Measurements from ENCODE around the gene CDC37. TPM values are rescaled to one million over a fixed set of nuclear protein-coding genes. Genes with fewer than 3 reads are reported as not detected.

Gene CDC37
- total and polyA plus RNA-seq, 4 donors: 110 to 294 (median 189) TPM

DNA sequence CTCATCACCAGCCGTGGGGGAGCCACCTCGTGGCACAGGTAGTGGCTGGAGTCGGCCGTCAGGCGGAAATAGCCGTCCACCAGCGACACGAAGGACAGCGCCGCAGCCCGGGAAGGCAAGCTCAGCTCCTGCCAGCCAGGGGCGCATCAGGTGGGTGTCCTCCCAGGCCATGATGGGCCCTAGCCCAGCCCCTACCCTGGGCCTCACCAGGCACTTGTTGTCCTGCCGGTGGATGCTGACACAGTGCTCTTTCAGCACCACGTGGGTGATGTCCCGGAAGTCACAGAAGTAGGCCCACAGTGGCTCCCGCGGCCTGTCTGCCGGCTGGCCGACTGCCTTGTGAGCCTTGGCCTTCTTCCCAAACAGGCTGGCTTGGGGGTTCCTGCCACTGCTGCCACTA, 38.7 kb downstream of the CDC37 start:
- H3K9ac ChIP-seq (ENCODE audit: insufficient read depth in 1 of 2, low read length in 2 of 2): no peak overlapping the region
- H3K4me1 ChIP-seq (ENCODE audit: control insufficient read depth in 5 of 5, insufficient read depth in 5 of 5, low read length in 5 of 5): no peaks in the 10 kb centered on the region
- WGBS, 2 donors: 88 to 95% methylated on average over 19 of the region's 19 CpGs
- no peak for DNase-seq
- H3K4me3 ChIP-seq: no peak overlapping the region
- ATAC-seq (ENCODE audit: insufficient read depth, low FRiP score): no peak
- TF ChIP-seq, protein P1, sequence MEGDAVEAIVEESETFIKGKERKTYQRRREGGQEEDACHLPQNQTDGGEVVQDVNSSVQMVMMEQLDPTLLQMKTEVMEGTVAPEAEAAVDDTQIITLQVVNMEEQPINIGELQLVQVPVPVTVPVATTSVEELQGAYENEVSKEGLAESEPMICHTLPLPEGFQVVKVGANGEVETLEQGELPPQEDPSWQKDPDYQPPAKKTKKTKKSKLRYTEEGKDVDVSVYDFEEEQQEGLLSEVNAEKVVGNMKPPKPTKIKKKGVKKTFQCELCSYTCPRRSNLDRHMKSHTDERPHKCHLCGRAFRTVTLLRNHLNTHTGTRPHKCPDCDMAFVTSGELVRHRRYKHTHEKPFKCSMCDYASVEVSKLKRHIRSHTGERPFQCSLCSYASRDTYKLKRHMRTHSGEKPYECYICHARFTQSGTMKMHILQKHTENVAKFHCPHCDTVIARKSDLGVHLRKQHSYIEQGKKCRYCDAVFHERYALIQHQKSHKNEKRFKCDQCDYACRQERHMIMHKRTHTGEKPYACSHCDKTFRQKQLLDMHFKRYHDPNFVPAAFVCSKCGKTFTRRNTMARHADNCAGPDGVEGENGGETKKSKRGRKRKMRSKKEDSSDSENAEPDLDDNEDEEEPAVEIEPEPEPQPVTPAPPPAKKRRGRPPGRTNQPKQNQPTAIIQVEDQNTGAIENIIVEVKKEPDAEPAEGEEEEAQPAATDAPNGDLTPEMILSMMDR (IDR thresholded peaks at IDR 0.05; ENCODE audit: control extremely low read depth, extremely low read depth): no peak
- H3K27me3 ChIP-seq (ENCODE audit: control insufficient read depth in 3 of 3, insufficient read depth in 3 of 3, low read length in 2 of 3): no peaks in the 10 kb centered on the region
- H3K27ac ChIP-seq (ENCODE audit: low read depth in 1 of 2, low read length in 1 of 2): no peak overlapping the region
- H3K36me3 ChIP-seq (ENCODE audit: control insufficient read depth in 4 of 4, insufficient read depth in 4 of 4, low read length in 4 of 4): peaks cover 2 to 71% (median 30%) of the 10 kb centered on the region in 4 donors
- H3K9me3 ChIP-seq (ENCODE audit: control insufficient read depth in 4 of 4, insufficient read depth in 3 of 4, low read length in 3 of 4): peaks cover 0 to 3% (median 1%) of the 10 kb centered on the region in 4 donors

DNA sequence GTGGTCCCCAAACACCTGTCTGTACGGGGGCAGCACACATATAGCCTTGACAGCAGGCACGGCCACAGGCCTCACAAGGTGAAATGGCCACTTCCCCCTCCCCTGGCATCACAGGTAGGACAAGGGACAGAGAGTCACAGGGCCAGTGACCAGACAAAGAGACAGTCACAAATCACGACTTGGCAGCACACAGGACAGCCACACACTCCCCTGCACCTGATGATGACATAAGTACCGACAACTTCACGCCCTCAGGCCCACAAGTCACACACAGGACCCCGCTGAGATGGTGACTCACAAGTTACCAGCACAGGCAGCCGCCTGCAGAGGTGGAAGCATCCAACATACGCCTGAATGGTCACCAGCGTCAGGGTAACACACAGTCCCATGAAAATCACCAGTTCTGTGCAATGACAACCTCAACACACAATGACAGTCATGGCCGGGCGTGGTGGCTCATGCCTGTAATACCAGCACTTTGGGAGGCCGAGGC, 39.5 kb downstream of the CDC37 start:
- WGBS, 2 donors: 95 to 96% methylated on average over 12 of the region's 12 CpGs
- H3K36me3 ChIP-seq (ENCODE audit: control insufficient read depth in 4 of 4, insufficient read depth in 4 of 4, low read length in 4 of 4): peaks cover 2 to 70% (median 28%) of the 10 kb centered on the region in 4 donors
- TF ChIP-seq, protein P1 (IDR thresholded peaks at IDR 0.05; ENCODE audit: control extremely low read depth, extremely low read depth): no peak
- DNase-seq (no peak), ATAC-seq (ENCODE audit: insufficient read depth, low FRiP score) (no peak)
- H3K4me1 ChIP-seq (ENCODE audit: control insufficient read depth in 5 of 5, insufficient read depth in 5 of 5, low read length in 5 of 5): no peaks in the 10 kb centered on the region
- H3K27me3 ChIP-seq (ENCODE audit: control insufficient read depth in 3 of 3, insufficient read depth in 3 of 3, low read length in 2 of 3): no peaks in the 10 kb centered on the region
- peaks cover 0 to 3% (median 1%) of the 10 kb centered on the region in 4 donors for H3K9me3 ChIP-seq (ENCODE audit: control insufficient read depth in 4 of 4, insufficient read depth in 3 of 4, low read length in 3 of 4)
- no peak overlapping the region for H3K9ac ChIP-seq (ENCODE audit: insufficient read depth in 1 of 2, low read length in 2 of 2)
- H3K4me3 ChIP-seq: no peak overlapping the region
- no peak overlapping the region for H3K27ac ChIP-seq (ENCODE audit: low read depth in 1 of 2, low read length in 1 of 2)

GRCh38 chr19:10362259-10362658, 41.1 kb downstream of the CDC37 start:
- DNase-seq (no peak), ATAC-seq (ENCODE audit: insufficient read depth, low FRiP score) (no peak)
- peaks cover 0 to 3% (median 0%) of the 10 kb centered on the region in 4 donors for H3K9me3 ChIP-seq (ENCODE audit: control insufficient read depth in 4 of 4, insufficient read depth in 3 of 4, low read length in 3 of 4)
- H3K27me3 ChIP-seq (ENCODE audit: control insufficient read depth in 3 of 3, insufficient read depth in 3 of 3, low read length in 2 of 3): no peaks in the 10 kb centered on the region
- H3K27ac ChIP-seq (ENCODE audit: low read depth in 1 of 2, low read length in 1 of 2): no peak overlapping the region
- TF ChIP-seq, protein P1 (IDR thresholded peaks at IDR 0.05; ENCODE audit: control extremely low read depth, extremely low read depth): no peak
- no peak overlapping the region for H3K4me3 ChIP-seq
- H3K4me1 ChIP-seq (ENCODE audit: control insufficient read depth in 5 of 5, insufficient read depth in 5 of 5, low read length in 5 of 5): no peaks in the 10 kb centered on the region
- peaks cover 2 to 74% (median 22%) of the 10 kb centered on the region in 4 donors for H3K36me3 ChIP-seq (ENCODE audit: control insufficient read depth in 4 of 4, insufficient read depth in 4 of 4, low read length in 4 of 4)
- no peak overlapping the region for H3K9ac ChIP-seq (ENCODE audit: insufficient read depth in 1 of 2, low read length in 2 of 2)
- WGBS, 2 donors: 95 to 96% methylated on average over 17 to 18 of the region's 18 CpGs

- peaks cover 0 to 3% (median 0%) of the 10 kb centered on the region in 4 donors for H3K9me3 ChIP-seq (ENCODE audit: control insufficient read depth in 4 of 4, insufficient read depth in 3 of 4, low read length in 3 of 4)
- DNase-seq (no peak), ATAC-seq (ENCODE audit: insufficient read depth, low FRiP score) (no peak)
- no peak overlapping the region for H3K27ac ChIP-seq (ENCODE audit: low read depth in 1 of 2, low read length in 1 of 2)
- no peak overlapping the region for H3K4me3 ChIP-seq
- no peaks in the 10 kb centered on the region for H3K4me1 ChIP-seq (ENCODE audit: control insufficient read depth in 5 of 5, insufficient read depth in 5 of 5, low read length in 5 of 5)
- H3K36me3 ChIP-seq (ENCODE audit: control insufficient read depth in 4 of 4, insufficient read depth in 4 of 4, low read length in 4 of 4): peaks cover 2 to 75% (median 23%) of the 10 kb centered on the region in 4 donors
- 89 to 90% methylated on average over 15 to 16 of the region's 16 CpGs for WGBS, 2 donors
- no peak overlapping the region for H3K9ac ChIP-seq (ENCODE audit: insufficient read depth in 1 of 2, low read length in 2 of 2)
- TF ChIP-seq, protein P1 (IDR thresholded peaks at IDR 0.05; ENCODE audit: control extremely low read depth, extremely low read depth): no peak
- no peaks in the 10 kb centered on the region for H3K27me3 ChIP-seq (ENCODE audit: control insufficient read depth in 3 of 3, insufficient read depth in 3 of 3, low read length in 2 of 3)
Observed at GRCh38 chr19:10361569-10362011, 41.8 kb downstream of the CDC37 start.
